IMR-90 (cell line): ENCODE results near the gene KCNAB1. TPM values are rescaled to one million over a fixed set of nuclear protein-coding genes. Genes with fewer than 3 reads are reported as not detected.
A peak's percentile ranks its signal among the peaks of the same experiment; 100 is the strongest.

Source experiments
- ATAC-seq: fragments of 200-7000 bp; cut with Tn5 transposase; 2 replicates; pipeline ENCODE4 v1.9.1; 2020; ENCODE audit warnings: low read depth, mild to moderate bottlenecking, moderate library complexity
- BruUV-seq: library from RNA; stranded (reverse); fragments of 400-500 nt; replicated peaks from 2 replicates; lab custom pipeline; 2021; lab: Mats Ljungman, UMichigan
- CTCF ChIA-PET: fragments of 300-600 bp; formaldehyde crosslinking; extraction: SDS; loops from one replicate; lab custom pipeline; 2021; ENCODE audit warnings: antibody characterized with exemption; lab: Yijun Ruan, JAX
- POLR2A ChIA-PET: fragments of 300-600 bp; sonication (Branson Sonifier 250); formaldehyde crosslinking; loops from one replicate; lab custom pipeline; 2022; ENCODE audit warnings: antibody characterized with exemption; ENCODE audit not compliant: unreplicated experiment; lab: Charles Lee
- DNase-seq: peaks from one replicate; pipeline ENCODE4 v3.0.0; 2013
- H2AFZ ChIP-seq: replicated peaks from 2 replicates; pipeline ENCODE3; 2013; ENCODE audit warnings: low read length, mild to moderate bottlenecking; ENCODE audit not compliant: poor library complexity
- H2AK5ac ChIP-seq: 2 replicates; pipeline ENCODE4 v1.6.1; 2013; ENCODE audit warnings: low read depth, low read length, inconsistent platforms
- H2AK9ac ChIP-seq: replicated peaks from 2 replicates; pipeline ENCODE3; 2013; ENCODE audit warnings: mild to moderate bottlenecking, low read depth, low read length, moderate library complexity; ENCODE audit not compliant: poor library complexity
- H2BK120ac ChIP-seq: 2 replicates; pipeline ENCODE4 v1.6.1; 2013; ENCODE audit warnings: low read depth, low read length, inconsistent platforms
- H2BK15ac ChIP-seq: 3 replicates; pipeline ENCODE4 v1.6.1; 2013; ENCODE audit warnings: low read depth, low read length, inconsistent platforms
- H2BK20ac ChIP-seq: 2 replicates; pipeline ENCODE4 v1.6.1; 2013; ENCODE audit warnings: low read depth, mild to moderate bottlenecking, inconsistent platforms, low read length, moderate library complexity
- H2BK5ac ChIP-seq: 2 replicates; pipeline ENCODE4 v1.6.1; 2013; ENCODE audit warnings: mild to moderate bottlenecking, low read depth, low read length, inconsistent platforms; ENCODE audit not compliant: poor library complexity, severe bottlenecking
- H3K14ac ChIP-seq: replicated peaks from 2 replicates; pipeline ENCODE4 v1.6.1; 2013; ENCODE audit warnings: low read depth, low read length, inconsistent platforms
- H3K18ac ChIP-seq: 2 replicates; pipeline ENCODE4 v1.6.1; 2013; ENCODE audit warnings: low read depth, low read length, control low read depth
- H3K23ac ChIP-seq: 2 replicates; pipeline ENCODE4 v1.6.1; 2013; ENCODE audit warnings: low read depth, low read length, inconsistent platforms
- H3K27ac ChIP-seq: 2 replicates; pipeline ENCODE4 v1.5.1; 2013; ENCODE audit warnings: mild to moderate bottlenecking, control low read depth, low read length; ENCODE audit not compliant: insufficient read depth
- H3K27me3 ChIP-seq: 2 replicates; pipeline ENCODE4 v1.6.1; 2013; ENCODE audit warnings: low read length; ENCODE audit not compliant: control insufficient read depth, insufficient read depth
- H3K36me3 ChIP-seq: 2 replicates; pipeline ENCODE4 v1.6.1; 2013; ENCODE audit warnings: low read length, mixed read lengths; ENCODE audit not compliant: control insufficient read depth, insufficient read depth
- H3K4ac ChIP-seq: 2 replicates; pipeline ENCODE4 v1.6.1; 2013; ENCODE audit warnings: low read depth, low read length, inconsistent platforms
- H3K4me1 ChIP-seq: 2 replicates; pipeline ENCODE4 v1.6.1; 2013; ENCODE audit warnings: low read length, mixed read lengths; ENCODE audit not compliant: control insufficient read depth, insufficient read depth
- H3K4me2 ChIP-seq: 2 replicates; pipeline ENCODE4 v1.6.1; 2013; ENCODE audit warnings: low read depth, mild to moderate bottlenecking, control low read depth, low read length, moderate library complexity
- H3K4me3 ChIP-seq: 2 replicates; pipeline ENCODE4 v1.5.1; 2013; ENCODE audit warnings: low read depth, mild to moderate bottlenecking, control low read depth, low read length, moderate library complexity; ENCODE audit not compliant: insufficient read depth
- H3K56ac ChIP-seq: 2 replicates; pipeline ENCODE4 v1.6.1; 2013; ENCODE audit warnings: low read length, inconsistent platforms; ENCODE audit not compliant: insufficient read depth; ENCODE audit errors: extremely low read depth
- H3K79me1 ChIP-seq, 2 experiments: 2 replicates each; pipeline ENCODE4 v1.6.1; 2013; ENCODE audit warnings: low read length in 2 of 2, inconsistent platforms in 1 of 2, low read depth in 1 of 2
- H3K9ac ChIP-seq: 2 replicates; pipeline ENCODE4 v1.6.1; 2013; ENCODE audit warnings: low read depth, low read length, control low read depth
- H3K9me1 ChIP-seq: 2 replicates; pipeline ENCODE4 v1.6.1; 2013; ENCODE audit warnings: low read length, inconsistent platforms; ENCODE audit not compliant: insufficient read depth
- H3K9me3 ChIP-seq: 2 replicates; pipeline ENCODE4 v1.6.1; 2013; ENCODE audit warnings: low read length; ENCODE audit not compliant: control insufficient read depth, insufficient read depth
- H4K20me1 ChIP-seq: 2 replicates; pipeline ENCODE4 v1.6.1; 2013; ENCODE audit warnings: low read length, inconsistent platforms; ENCODE audit not compliant: insufficient read depth
- H4K5ac ChIP-seq: 2 replicates; pipeline ENCODE4 v1.6.1; 2013; ENCODE audit warnings: mild to moderate bottlenecking, low read depth, low read length, control low read depth
- H4K8ac ChIP-seq, 2 experiments: 2 replicates each; pipeline ENCODE4 v1.6.1; 2013; ENCODE audit warnings: low read depth in 2 of 2, low read length in 2 of 2, control low read depth in 1 of 2, inconsistent platforms in 1 of 2
- H4K91ac ChIP-seq: 2 replicates; pipeline ENCODE4 v1.6.1; 2013; ENCODE audit warnings: low read depth, low read length, inconsistent platforms; ENCODE audit not compliant: insufficient read depth
- CEBPB ChIP-seq: IDR thresholded peaks from 2 replicates; pipeline ENCODE4 v1.6.1; 2012; ENCODE audit warnings: low read depth, low read length, improper control_type of control experiment
- dilution Hi-C: fragments of 300-500 bp; cut with HindIII; formaldehyde crosslinking; loops from one replicate; pipeline ENCODE4 v1.14.3; 2018; ENCODE audit warnings: low sequenced_read_pairs; ENCODE audit not compliant: unreplicated experiment
- in situ Hi-C: fragments of 300-500 bp; cut with MboI; formaldehyde crosslinking; loops from 3 replicates; pipeline ENCODE4 v1.14.3; 2019; ENCODE audit warnings: low sequenced_read_pairs, inconsistent platforms, mixed read lengths
- intact Hi-C: fragments of 100-400 bp; cut with micrococcal nuclease; formaldehyde crosslinking; loops from 2 replicates; pipeline ENCODE4 v1.10.0; 2022
- polyA plus RNA-seq, 3 experiments: library from polyadenylated mRNA; depleted of rRNA; stranded (reverse); fragments of >200 nt; gene quantifications; 2 replicates each; pipeline ENCODE4 v1.2.3, GENCODE V29; 2012; ENCODE audit warnings: low replicate concordance in 1 of 3
- total RNA-seq: library from RNA; depleted of rRNA; stranded (reverse); fragments of >200 nt; gene quantifications from 2 replicates; pipeline ENCODE4 v1.2.3, GENCODE V29; 2012
- TF ChIP-seq, protein P1 (sequence below): fragments of 150-350 bp; IDR thresholded peaks from 2 replicates; pipeline ENCODE4 v1.6.1; 2016; ENCODE audit warnings: low read depth, mild to moderate bottlenecking, low read length, moderate library complexity, borderline replicate concordance

Gene KCNAB1
- total and polyA plus RNA-seq, 2 of the 4 experiments (the other 2 are of a cell fraction): under 0.01 to 0.07 TPM

GRCh38 chr3:156148345-156148945 lies 28.1 kb downstream of the KCNAB1 start:
- no peak overlapping the region for H4K8ac ChIP-seq
- H3K4me1 ChIP-seq: peaks cover 3% of the 10 kb centered on the region
- no peaks in the 10 kb centered on the region for H4K20me1 ChIP-seq
- H2AK9ac ChIP-seq: no peak overlapping the region
- no peak overlapping the region for H2BK15ac ChIP-seq
- DNase-seq (no peak), ATAC-seq (no peak)
- no peak overlapping the region for H3K56ac ChIP-seq
- dilution Hi-C loops: no loop called here
- TF ChIP-seq, protein P1, sequence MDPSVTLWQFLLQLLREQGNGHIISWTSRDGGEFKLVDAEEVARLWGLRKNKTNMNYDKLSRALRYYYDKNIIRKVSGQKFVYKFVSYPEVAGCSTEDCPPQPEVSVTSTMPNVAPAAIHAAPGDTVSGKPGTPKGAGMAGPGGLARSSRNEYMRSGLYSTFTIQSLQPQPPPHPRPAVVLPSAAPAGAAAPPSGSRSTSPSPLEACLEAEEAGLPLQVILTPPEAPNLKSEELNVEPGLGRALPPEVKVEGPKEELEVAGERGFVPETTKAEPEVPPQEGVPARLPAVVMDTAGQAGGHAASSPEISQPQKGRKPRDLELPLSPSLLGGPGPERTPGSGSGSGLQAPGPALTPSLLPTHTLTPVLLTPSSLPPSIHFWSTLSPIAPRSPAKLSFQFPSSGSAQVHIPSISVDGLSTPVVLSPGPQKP: no peak
- TF ChIP-seq CEBPB: peak; percentile 77
- H3K9me1 ChIP-seq: no peaks in the 10 kb centered on the region
- H2BK5ac ChIP-seq: no peak overlapping the region
- H3K18ac ChIP-seq: no peak overlapping the region
- H4K5ac ChIP-seq: no peak overlapping the region
- H3K27ac ChIP-seq: no peak overlapping the region
- no peaks in the 10 kb centered on the region for H3K79me1 ChIP-seq
- no peaks in the 10 kb centered on the region for H3K36me3 ChIP-seq
- H3K4me3 ChIP-seq: no peak overlapping the region
- no peak overlapping the region for H3K23ac ChIP-seq
- H3K9me3 ChIP-seq: no peaks in the 10 kb centered on the region
- ChIA-PET POLR2A (no interaction called here), CTCF (interaction anchor here (1.1 to 3.1 kb wide), 4 partner anchors 212 to 361 kb away, joined by 3 to 10 read pairs (median 7); no protein-coding TSS in a partner anchor)
- no peak overlapping the region for H3K9ac ChIP-seq
- no peak overlapping the region for H2AFZ ChIP-seq
- intact Hi-C loops: loop anchor here (5.0 kb wide), 2 partner anchors 151 to 341 kb away; partner anchors contain the start of gene C3orf33
- H3K4ac ChIP-seq: no peak overlapping the region
- peak overlapping the region; percentile 66; the same call in 1 of the 2 replicates for H3K4me2 ChIP-seq
- H2AK5ac ChIP-seq: no peak overlapping the region
- BruUV-seq: no TSS peak
- no peak overlapping the region for H3K14ac ChIP-seq
- no peak overlapping the region for H2BK20ac ChIP-seq
- peaks cover 12% of the 10 kb centered on the region for H3K27me3 ChIP-seq
- H2BK120ac ChIP-seq: no peak overlapping the region
- in situ Hi-C loops: loop anchor here (10.0 kb wide), 1 partner anchor 986 kb away; no protein-coding TSS in a partner anchor
- no peak overlapping the region for H4K91ac ChIP-seq
